HG03097 (cell line): Measurements from ENCODE around the gene SLC16A2.
A peak's percentile ranks its signal among the peaks of the same experiment; 100 is the strongest.

Experiments
- ATAC-seq: cut with Tn5 transposase; IDR thresholded peaks from one replicate; pipeline ENCODE4 v1.9.1; 2021; ENCODE audit not compliant: unreplicated experiment, low FRiP score

SLC16A2 gene

GRCh38 chrX:74535086-74535407, 113.8 kb downstream of the SLC16A2 start:
- ATAC-seq = no peak

- ATAC-seq = no peak
Measured at GRCh38 chrX:74535408-74536151, 114.3 kb downstream of the SLC16A2 start.

- ATAC-seq = peak; percentile 50
Measured at GRCh38 chrX:74536152-74536831, 115.0 kb downstream of the SLC16A2 start.

DNA sequence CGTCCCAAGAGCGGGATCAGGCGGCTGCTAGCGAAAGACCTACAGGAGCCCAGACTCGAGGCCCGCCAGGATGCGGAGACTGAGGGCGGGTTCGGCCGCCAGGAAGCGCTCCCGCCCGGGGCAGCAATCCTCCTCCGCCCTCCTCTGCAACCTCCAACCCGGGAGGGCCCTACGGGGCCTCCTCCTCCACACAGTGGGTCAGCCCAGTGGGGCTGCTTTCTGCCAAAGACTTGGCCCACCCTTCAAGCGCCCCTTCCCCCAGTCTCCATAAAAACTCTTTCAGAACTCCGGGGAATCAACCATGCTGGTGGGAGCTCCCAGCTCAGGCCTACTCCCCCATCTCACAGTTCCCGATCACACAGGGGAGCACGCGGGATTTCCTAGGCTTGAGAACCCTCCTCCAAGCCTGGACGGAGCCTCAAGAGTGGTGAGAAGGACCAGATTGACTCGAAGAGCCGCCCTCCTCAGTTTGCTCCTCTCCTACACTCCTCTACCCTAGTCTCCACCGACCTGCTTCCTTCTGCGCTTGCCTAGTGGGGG, 115.6 kb downstream of the SLC16A2 start:
- ATAC-seq = no peak

DNA sequence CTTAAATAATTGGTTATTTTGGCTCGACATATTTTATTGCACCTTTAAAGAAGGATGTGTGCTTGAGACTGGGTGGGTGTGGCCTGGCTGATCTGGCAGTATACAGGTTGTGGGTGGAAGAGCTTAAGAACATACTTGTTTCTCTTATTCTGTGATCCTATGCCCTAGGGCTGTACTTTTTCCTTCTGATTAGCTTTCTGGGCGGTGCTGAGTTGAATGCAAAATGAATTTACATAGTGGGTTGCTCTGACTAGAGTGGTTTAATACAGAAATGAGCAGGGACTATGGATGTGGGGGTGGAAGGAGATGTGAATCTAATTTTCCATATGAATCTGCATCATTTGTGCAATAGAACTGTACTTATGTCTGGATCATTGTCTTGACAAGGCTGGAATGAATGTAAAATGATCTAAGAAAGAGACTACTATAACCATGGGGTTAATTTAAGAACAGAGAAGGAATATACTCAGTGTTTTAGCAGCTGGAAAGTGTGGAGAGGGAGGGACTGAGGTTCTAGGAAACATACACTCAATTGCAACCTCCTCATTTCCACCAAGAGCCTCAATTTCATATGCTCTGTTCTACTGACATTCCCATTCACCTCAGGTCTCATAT, 119.4 kb downstream of the SLC16A2 start:
- ATAC-seq = no peak

DNA sequence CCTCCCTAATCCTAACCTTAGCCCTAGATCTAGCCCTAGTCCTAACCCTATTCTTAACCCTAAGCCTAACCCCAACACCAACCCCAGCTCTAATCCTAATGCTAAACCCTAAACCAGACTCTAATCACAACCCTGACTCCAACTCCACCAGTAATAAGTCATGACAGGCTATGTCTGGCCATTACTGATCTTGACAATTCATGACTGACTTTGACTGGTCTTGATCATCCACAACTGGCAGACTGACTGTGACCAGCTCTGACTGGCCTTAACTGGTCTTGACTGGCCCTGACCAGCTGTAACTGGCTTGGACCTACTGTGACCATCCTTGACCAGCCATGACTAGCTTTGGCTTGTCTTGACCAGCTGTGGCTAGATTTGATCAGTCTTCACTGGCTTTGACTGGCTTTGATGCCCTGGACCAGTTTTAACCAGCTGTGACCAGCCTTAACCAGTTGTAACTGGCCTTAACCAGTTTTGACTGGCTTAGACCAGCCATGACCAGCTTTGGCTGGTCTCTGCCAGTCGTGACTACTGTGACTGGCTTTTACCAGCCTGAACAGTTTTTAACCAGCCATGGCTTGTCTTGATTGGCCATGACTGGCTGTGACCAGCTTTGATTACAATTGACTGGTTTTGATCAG, 124.7 kb downstream of the SLC16A2 start:
- no peak for ATAC-seq

DNA sequence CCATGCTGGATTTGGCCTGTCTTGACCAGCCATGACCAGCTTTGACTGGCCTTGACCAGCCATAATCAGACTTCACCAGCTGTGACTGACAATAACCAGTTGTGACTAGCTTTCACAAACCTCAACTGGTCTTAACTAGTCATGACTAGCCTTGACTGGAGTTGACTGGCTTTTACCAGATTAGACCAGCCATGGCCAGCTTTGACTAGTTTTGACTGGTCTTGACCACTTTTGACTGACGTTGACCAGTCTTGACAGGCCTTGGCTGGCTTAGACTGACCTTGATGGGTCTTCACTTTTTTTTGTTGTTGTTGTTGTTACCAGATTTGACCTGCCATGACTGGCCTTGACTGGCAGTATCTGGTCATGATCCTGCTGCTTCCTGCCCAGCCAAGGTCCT, 125.7 kb downstream of the SLC16A2 start:
- ATAC-seq = no peak

- peak; percentile 80 for ATAC-seq
Measured at GRCh38 chrX:74550295-74550802, 129.1 kb downstream of the SLC16A2 start.

DNA sequence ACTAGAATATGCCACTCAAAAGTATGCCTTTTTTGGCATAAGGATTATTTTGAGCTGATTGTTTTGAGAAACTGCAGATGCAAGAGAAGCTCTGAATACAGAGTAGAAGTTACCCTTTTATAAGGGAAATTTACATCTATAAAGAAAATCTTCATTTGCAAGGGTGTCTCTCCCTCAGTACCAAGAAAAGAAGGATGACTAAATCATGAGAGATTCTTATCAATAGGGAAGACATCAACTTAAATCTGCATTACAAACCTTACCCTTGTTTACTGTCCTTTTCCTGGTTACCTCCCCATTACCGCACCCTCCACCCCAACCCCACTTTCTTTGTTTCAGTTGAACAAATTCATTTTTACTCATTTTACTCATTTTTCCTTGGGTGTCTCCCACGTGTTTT, 130.6 kb downstream of the SLC16A2 start:
- no peak for ATAC-seq

GRCh38 chrX:74557378-74557777, 136.1 kb downstream of the SLC16A2 start:
- no peak for ATAC-seq

GRCh38 chrX:74578137-74578536, 156.8 kb downstream of the SLC16A2 start:
- no peak for ATAC-seq

DNA sequence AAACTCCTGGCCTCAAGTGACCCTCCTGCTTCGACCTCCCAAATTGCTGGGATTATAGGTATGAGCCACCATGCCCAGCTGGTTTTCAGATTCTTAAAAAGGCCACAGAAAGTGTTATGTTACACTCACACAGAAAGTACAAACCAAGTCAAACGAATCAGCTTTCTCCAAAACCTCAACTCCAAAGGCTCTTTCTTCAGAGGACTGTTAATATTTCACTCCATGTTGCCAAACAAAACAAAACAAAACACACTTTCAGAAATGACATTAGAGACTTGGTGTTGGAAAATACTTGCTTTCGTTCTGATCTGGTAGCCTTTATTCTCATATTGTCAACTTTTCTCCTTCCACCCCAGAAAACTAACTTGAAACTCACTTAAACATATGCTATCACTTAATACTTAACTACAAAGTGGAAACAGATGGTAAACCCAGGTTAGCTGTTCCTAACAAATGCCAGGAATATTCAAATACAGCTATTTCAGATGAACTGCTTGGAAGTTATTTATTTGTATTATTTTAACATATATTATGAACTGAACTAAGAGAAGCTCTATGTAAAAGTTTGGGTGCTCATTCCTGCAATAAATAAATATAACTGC, 158.4 kb downstream of the SLC16A2 start:
- ATAC-seq = no peak
